Breast epithelium (tissue), 3 donors: ENCODE results near the gene SLCO2B1.

Experiments used
- POLR2A ChIP-seq: fragments of 450-650 bp; IDR thresholded peaks from one replicate; pipeline ENCODE4 v1.6.1; 2016; ENCODE audit warnings: antibody characterized with exemption, mild to moderate bottlenecking, moderate library complexity
- TF ChIP-seq, protein P1 (sequence below), 3 donors: fragments of 450-650 bp; IDR thresholded peaks; one replicate each; pipeline ENCODE4 v1.5.1; 2016 to 2017; ENCODE audit warnings: antibody characterized with exemption in 3 of 3, mild to moderate bottlenecking in 3 of 3, moderate library complexity in 3 of 3

DNA sequence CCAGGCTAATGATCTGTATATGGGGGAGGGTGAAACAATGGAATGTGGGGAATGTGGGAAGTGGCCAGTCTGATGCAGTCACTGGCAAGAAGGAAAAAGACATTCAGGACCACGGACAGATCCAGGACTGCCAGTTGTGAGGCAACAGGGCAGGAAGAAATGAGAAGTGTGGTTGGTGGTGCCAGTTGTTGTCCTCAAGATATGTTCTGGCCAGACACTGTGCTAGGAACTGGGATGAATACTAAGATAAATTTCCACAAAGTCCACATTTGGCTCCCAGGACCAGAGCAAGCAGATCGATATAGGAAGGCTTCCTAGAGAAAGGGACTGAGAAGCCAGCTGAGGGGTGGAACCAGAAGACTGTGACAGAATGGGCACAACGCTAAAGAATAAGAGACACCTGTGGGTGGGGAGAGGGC, 82.9 kb downstream of the SLCO2B1 start:
- TF ChIP-seq, protein P1, sequence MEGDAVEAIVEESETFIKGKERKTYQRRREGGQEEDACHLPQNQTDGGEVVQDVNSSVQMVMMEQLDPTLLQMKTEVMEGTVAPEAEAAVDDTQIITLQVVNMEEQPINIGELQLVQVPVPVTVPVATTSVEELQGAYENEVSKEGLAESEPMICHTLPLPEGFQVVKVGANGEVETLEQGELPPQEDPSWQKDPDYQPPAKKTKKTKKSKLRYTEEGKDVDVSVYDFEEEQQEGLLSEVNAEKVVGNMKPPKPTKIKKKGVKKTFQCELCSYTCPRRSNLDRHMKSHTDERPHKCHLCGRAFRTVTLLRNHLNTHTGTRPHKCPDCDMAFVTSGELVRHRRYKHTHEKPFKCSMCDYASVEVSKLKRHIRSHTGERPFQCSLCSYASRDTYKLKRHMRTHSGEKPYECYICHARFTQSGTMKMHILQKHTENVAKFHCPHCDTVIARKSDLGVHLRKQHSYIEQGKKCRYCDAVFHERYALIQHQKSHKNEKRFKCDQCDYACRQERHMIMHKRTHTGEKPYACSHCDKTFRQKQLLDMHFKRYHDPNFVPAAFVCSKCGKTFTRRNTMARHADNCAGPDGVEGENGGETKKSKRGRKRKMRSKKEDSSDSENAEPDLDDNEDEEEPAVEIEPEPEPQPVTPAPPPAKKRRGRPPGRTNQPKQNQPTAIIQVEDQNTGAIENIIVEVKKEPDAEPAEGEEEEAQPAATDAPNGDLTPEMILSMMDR (IDR thresholded peaks at IDR 0.05): no peak
- no peak for TF ChIP-seq POLR2A
